GM18951 (cell line): ENCODE measurements around the gene WDR13.

Experiments used
- POLR2A ChIP-seq: IDR thresholded peaks from 4 replicates; pipeline ENCODE4 v1.6.1; 2011; ENCODE audit warnings: mild to moderate bottlenecking; ENCODE audit not compliant: insufficient read length, insufficient read depth; ENCODE audit errors: extremely low read depth
- in situ Hi-C: fragments of 300-500 bp; cut with MboI; formaldehyde crosslinking; loops from one replicate; pipeline ENCODE4 v1.12.0; 2022; ENCODE audit warnings: low sequenced_read_pairs, mixed read lengths, inconsistent platforms; ENCODE audit not compliant: unreplicated experiment

Gene WDR13

DNA sequence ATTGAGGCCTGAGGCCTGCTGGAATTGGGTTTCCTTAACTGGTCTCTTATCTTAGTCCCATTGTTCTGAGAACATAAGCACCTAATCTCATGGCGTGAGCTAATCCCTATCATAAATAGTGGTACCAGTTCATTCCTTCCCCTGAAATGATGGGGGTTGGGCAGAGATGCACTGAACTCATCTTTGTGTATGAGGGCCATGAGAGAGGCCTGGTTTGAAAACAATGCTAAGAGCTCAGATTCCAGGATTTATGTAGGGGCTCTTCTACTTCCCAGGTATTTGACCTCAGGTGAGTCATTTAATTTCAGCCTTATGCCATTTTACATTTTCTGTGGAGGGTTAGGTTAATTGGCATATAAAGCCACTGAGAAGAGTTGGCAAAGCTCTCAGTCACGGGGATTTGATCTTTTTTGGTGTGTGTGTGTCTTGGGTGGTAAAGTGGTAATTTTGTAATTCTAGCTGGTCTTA, 18.6 kb upstream of the WDR13 start:
- no peak for TF ChIP-seq POLR2A
- in situ Hi-C loops: no loop called here

DNA sequence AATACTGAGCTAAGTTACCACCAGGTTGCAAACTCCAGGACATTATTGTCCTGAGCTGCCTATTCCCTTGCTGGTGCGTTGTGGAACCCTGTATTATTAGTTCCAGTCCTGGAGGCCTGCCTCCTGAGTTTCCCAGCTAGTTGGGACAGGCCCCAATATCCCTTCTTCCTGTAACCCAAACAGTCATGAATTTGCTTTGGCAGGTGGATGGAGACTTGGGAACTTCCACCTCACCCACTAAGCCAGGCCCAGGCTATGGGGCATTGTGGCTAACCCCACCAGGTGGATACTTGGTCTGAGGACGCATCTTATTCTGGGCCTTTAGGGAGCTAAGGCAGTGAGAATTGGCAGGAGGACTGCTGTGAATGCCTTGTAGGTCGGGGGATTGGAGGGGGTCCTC, 18.0 kb upstream of the WDR13 start:
- in situ Hi-C loops: no loop called here
- TF ChIP-seq POLR2A: no peak

DNA sequence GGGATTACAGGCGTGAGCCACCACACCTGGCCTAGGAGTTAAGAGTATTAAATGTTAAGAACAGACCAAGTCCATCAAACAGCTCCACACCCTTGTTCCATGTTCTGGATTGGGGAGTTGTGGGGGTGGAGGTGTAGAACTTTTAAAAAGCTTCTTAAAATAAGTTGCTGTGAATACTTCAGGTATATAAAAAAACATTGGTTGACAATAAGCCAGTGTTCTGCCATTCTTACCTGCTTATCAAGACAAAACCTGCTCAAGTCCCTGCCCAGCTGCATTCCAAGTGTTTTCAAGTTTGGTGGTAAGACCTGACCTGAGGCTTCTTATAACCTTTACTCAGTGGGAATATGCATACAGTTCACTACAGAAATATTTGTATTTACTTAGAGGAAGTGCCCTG, 16.6 kb upstream of the WDR13 start:
- in situ Hi-C loops: no loop called here
- TF ChIP-seq POLR2A: no peak

DNA sequence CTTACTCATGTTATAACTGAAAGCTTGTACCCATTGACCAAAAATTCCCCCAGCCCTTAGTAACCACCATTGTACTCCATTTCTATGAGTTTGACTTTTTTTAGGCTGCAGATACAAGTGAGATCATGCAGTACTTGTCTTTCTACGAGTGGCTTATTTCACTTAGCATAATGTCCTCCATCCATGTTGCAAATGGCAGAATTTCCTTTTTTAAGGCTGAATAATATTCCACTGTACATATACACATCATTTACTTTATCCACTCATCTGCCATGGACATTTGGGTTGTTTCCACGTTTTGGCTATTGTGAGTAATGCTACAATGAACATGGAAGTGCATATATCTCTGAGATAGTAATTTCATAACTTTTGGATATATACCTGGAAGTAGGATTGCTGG, 12.6 kb upstream of the WDR13 start:
- in situ Hi-C loops: no loop called here
- no peak for TF ChIP-seq POLR2A

- in situ Hi-C loops: no loop called here
- TF ChIP-seq POLR2A: no peak
These were observed 7.7 kb upstream of the WDR13 start for GRCh38 chrX:48589482-48590162.

DNA sequence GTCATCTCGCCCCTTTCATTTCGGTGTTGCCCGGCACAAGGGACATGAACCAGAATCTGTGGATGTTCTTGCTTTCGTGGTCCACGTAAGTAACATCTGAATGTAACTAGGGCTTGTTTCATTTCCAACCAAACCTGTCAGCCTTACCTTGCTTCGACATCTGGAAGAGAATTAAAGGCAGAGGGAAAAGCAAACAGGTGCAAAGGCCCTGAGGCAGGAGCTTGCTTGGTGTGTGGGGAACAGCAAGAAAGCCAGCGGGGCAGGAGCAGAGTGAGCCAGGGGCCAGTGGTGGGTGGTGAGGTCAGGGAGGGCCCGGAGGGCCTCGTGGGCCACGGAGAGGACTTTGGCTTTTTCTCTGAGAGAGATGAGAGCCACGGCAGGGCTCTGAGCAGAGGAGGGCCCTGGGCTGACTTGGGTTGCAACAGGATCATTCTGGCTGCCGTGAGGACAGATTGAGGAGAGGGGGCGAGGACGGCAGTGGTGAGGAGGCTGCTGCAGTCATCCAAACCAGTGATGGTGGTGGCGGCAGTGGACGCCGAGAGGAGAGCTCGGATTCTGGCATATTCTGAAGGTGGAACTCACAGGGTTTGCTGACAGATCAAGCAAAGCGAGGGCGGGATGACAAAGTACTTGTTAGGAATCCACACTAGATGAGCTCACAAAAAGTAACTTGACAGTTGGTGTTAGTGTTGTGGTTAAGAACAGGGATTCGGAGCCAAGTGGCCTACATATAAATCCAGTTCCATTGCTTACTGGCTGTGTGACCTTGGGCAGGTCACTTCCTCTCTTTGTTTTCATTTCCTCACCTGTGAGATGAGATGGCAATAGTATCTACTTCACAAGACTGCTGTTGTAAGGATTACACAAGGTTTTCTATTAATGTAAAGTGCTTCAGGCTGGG, 6.8 kb upstream of the WDR13 start:
- TF ChIP-seq POLR2A: no peak
- in situ Hi-C loops: no loop called here

DNA sequence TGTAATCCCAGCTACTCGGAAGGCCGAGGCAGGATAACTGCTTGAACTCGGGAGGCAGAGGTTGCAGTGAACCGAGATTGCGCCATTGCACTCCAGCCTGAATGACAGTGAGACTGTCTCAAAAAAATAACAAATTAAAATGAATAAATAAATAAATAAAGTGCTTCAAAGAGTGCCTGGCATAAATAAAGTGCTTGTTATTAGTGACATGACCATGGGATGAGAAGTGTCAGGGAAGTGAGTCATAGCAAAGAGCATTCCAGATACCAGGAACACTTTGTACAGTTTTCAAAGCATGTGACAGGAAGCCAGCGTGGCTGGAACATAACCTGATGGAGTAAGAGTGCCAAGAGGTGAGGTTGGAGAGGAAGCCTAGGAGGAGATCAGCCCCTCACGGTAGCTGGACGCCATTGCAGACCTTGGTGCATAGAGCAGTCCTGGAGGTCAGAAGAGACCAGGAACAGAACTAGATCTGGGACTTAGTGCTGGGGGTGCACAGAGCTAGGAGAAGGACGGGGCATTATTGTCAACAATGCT, 6.0 kb upstream of the WDR13 start:
- TF ChIP-seq POLR2A: no peak
- in situ Hi-C loops: no loop called here

DNA sequence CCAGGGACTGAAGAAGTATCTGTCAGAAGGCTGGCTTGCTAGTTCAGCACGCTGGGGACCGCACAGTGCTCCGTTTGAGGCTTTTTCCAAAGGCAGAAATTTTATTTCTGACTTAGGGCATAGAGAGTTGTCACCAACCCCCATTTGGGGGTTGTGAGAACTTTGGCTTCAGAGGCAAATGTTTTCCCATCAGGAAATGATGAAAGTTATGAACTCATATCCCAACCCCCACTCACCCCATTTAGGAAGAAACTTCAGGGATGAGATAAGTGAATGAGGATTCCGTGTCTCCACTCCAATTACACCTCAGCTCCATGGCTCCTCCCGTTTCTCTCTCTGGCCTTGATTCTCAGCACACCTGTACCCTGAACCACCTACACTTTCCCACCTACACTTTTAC, 4.3 kb upstream of the WDR13 start:
- TF ChIP-seq POLR2A: no peak
- in situ Hi-C loops: no loop called here

GRCh38 chrX:48595929-48596328, 1.4 kb upstream of the WDR13 start:
- no peak for TF ChIP-seq POLR2A
- in situ Hi-C loops: no loop called here

DNA sequence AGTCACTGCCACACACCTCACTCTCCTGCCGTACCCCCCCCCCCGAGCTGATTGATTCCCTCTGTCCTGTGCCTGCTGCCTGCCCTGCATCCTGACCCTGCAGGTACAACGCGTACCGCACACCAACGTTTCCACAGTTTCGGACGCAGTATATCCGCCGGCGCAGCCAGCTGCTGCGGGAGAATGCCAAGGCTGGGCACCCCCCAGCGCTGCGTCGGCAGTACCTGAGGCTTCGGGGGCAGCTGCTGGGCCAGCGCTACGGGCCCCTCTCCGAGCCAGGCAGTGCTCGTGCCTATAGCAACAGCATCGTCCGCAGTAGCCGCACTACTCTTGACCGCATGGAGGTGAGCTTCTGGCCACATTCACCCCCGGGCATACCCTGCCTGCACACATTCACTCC, 1.3 kb downstream of the WDR13 start:
- in situ Hi-C loops: no loop called here
- TF ChIP-seq POLR2A: no peak

GRCh38 chrX:48599341-48599740, 2.0 kb downstream of the WDR13 start:
- no peak for TF ChIP-seq POLR2A
- in situ Hi-C loops: no loop called here

- in situ Hi-C loops: no loop called here
- TF ChIP-seq POLR2A: no peak
These were observed 2.9 kb downstream of the WDR13 start for GRCh38 chrX:48600226-48600625.

DNA sequence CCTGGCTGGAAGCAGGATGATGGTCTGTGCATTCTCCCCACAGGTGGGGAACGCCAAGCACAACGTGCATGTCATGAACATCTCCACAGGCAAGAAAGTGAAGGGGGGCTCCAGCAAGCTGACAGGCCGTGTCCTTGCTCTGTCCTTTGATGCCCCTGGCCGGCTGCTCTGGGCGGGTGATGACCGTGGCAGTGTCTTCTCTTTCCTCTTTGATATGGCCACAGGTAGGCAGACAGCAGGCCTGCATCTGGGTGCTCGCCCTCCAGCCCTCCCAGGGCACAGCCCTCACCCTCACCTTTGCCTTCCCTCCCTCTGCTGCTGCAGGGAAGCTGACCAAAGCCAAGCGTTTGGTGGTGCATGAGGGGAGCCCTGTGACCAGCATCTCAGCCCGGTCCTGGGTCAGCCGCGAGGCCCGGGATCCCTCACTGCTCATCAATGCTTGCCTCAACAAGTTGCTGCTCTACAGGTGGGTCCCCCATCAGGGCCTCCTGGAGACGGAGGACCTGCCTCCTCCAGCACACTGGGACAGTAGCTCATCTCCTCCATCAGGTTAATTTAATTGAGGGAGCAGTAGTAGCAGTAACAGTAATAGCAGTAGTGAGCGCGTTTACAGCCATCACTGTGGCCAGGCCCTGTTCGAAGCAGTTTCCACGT, 4.6 kb downstream of the WDR13 start:
- TF ChIP-seq POLR2A: no peak
- in situ Hi-C loops: no loop called here
